SJSA1 (cell line): ENCODE data around the gene HLA-DOB. TPM values are rescaled to one million over a fixed set of nuclear protein-coding genes. Genes with fewer than 3 reads are reported as not detected.
A peak's percentile ranks its signal among the peaks of the same experiment; 100 is the strongest.

Experiments
- DNase-seq, 2 experiments: peaks; one replicate each; pipeline ENCODE4 v3.0.0-alpha.2; 2015 to 2020; ENCODE audit warnings: low spot score in 2 of 2, low read depth in 1 of 2
- H3K27ac ChIP-seq: fragments of 250-450 bp; sonication (Bioruptor Pico); 2 replicates; pipeline ENCODE4 v1.5.1; 2020; ENCODE audit warnings: mild to moderate bottlenecking, moderate library complexity
- H3K27me3 ChIP-seq: fragments of 250-450 bp; sonication (Bioruptor Pico); replicated peaks from 2 replicates; pipeline ENCODE4 v1.5.1; 2020; ENCODE audit warnings: mild to moderate bottlenecking, moderate library complexity
- H3K36me3 ChIP-seq: fragments of 250-450 bp; sonication (Bioruptor Pico); 2 replicates; pipeline ENCODE4 v1.5.1; 2020; ENCODE audit warnings: mild to moderate bottlenecking
- H3K4me1 ChIP-seq: fragments of 250-450 bp; sonication (Bioruptor Pico); replicated peaks from 2 replicates; pipeline ENCODE4 v1.6.1; 2021; ENCODE audit warnings: mild to moderate bottlenecking
- H3K4me3 ChIP-seq: fragments of 250-450 bp; sonication (Bioruptor Pico); 2 replicates; pipeline ENCODE4 v1.5.1; 2020; ENCODE audit warnings: mild to moderate bottlenecking
- H3K9me3 ChIP-seq: fragments of 250-450 bp; sonication (Bioruptor Pico); replicated peaks from 2 replicates; pipeline ENCODE4 v1.5.1; 2020; ENCODE audit warnings: mild to moderate bottlenecking
- total RNA-seq: library from RNA; depleted of rRNA; stranded (reverse); fragments of >200 nt; shearing (Covaris generic); gene quantifications from 2 replicates; pipeline ENCODE4 v1.2.3, GENCODE V29; 2014; rRNA removed

HLA-DOB gene
- 0.32 TPM in 1 of 2 replicates, not detected in the other for total RNA-seq

DNA sequence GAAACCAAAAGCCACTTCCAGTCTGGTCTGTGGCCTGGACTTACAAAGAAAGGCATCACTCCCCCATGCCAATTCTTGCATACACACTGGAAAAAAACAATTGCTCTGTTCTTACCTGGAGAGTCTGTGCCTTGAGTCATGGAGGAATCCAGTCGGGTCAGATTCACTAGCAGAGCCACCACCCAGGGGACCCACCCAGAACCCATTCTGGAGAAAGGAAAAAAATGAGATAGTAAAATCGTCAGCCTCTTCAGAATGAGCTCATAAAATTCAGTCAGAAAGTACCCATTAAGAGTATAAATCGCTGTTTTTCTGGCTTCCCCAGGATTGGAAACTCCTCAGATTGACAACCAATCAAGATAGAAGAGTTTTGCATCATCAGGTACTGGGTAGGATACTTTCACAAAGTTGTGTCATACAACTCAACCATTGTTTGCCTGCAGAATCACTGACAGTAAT is at the start of gene HLA-DOB:
Gene HLA-DOB (minus strand): TSS at position 257 of the 459 bp plus-strand sequence. CDS start 51 bp downstream, at position 206.
- Histone ChIP-seq H3K36me3 (no peaks in the 10 kb centered on the region), H3K4me1 (no peaks in the 10 kb centered on the region), H3K9me3 (no peaks in the 10 kb centered on the region), H3K27ac (no peak within 1 kb of the TSS), H3K4me3 (no peak within 1 kb of the TSS), H3K27me3 (peaks cover 8% of the 10 kb centered on the region; the same call in 1 of the 2 replicates)
- no peak for DNase-seq

- Histone ChIP-seq H3K27me3 (peaks cover 4% of the 10 kb centered on the region; the same call in 1 of the 2 replicates), H3K9me3 (no peaks in the 10 kb centered on the region), H3K27ac (no peak overlapping the region), H3K4me1 (no peaks in the 10 kb centered on the region), H3K4me3 (no peak overlapping the region), H3K36me3 (no peaks in the 10 kb centered on the region)
- DNase-seq = no peak
Measured at GRCh38 chr6:32865724-32866443, 49.1 kb upstream of the HLA-DOB start.

GRCh38 chr6:32862725-32863124 is 45.9 kb upstream of the HLA-DOB start:
- no peaks in the 10 kb centered on the region for H3K9me3 ChIP-seq
- no peaks in the 10 kb centered on the region for H3K4me1 ChIP-seq
- 0 out of 2 replicates have a peak, but pooled peaks cover under 1% of the 10 kb centered on the region for H3K27me3 ChIP-seq
- peaks cover 21% of the 10 kb centered on the region for H3K36me3 ChIP-seq
- DNase-seq = no peak
- no peak overlapping the region for H3K27ac ChIP-seq
- H3K4me3 ChIP-seq = no peak overlapping the region

- DNase-seq = no peak
- Histone ChIP-seq H3K4me3 (no peak overlapping the region), H3K27me3 (no peaks in the 10 kb centered on the region), H3K36me3 (peaks cover 27% of the 10 kb centered on the region), H3K9me3 (no peaks in the 10 kb centered on the region), H3K4me1 (no peaks in the 10 kb centered on the region), H3K27ac (no peak overlapping the region)
Measured at GRCh38 chr6:32860674-32861073, 43.9 kb upstream of the HLA-DOB start.

- H3K27ac ChIP-seq = no peak overlapping the region
- H3K4me1 ChIP-seq = peaks cover 8% of the 10 kb centered on the region
- no peak for DNase-seq
- no peaks in the 10 kb centered on the region for H3K27me3 ChIP-seq
- H3K4me3 ChIP-seq = no peak overlapping the region
- peaks cover 27% of the 10 kb centered on the region for H3K36me3 ChIP-seq
- no peaks in the 10 kb centered on the region for H3K9me3 ChIP-seq
Measured at GRCh38 chr6:32858194-32858593, 41.4 kb upstream of the HLA-DOB start.

DNA sequence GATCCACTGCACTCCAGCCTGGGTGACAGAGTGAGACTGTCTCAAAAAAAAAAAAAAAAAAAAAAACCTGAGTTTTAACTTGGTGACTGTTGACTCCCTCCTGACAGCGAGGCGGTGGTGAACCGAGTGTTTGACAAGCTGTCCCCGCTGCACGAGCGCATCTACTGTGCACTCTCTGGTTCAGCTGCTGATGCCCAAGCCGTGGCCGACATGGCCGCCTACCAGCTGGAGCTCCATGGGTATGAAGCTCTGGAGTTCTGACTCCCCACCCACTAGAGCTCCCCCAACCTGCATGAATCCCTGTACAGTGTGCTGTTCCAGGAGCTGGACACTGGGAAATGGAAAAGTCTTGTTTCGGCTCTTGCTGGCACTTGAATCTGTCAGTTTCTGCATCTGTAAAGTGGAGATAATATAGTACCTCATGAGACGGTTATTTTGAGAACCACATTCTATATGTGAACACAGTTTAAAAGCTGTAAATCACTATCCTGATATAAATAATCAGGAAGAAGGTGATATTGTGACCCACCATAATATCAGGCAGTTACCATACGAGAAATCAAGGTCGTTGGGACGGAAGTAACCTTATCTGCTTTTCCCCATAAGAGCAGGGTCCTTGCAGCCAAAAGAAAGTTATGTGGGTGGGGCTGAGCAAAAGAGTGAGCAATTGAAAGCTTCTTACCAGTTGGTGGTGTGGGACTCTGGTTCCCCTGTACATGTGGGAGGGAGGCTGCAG is 40.5 kb upstream of the HLA-DOB start:
- Histone ChIP-seq H3K9me3 (no peaks in the 10 kb centered on the region), H3K27me3 (no peaks in the 10 kb centered on the region), H3K27ac (no peak overlapping the region), H3K36me3 (peaks cover 27% of the 10 kb centered on the region), H3K4me1 (peaks cover 9% of the 10 kb centered on the region), H3K4me3 (no peak overlapping the region)
- DNase-seq = no peak

DNA sequence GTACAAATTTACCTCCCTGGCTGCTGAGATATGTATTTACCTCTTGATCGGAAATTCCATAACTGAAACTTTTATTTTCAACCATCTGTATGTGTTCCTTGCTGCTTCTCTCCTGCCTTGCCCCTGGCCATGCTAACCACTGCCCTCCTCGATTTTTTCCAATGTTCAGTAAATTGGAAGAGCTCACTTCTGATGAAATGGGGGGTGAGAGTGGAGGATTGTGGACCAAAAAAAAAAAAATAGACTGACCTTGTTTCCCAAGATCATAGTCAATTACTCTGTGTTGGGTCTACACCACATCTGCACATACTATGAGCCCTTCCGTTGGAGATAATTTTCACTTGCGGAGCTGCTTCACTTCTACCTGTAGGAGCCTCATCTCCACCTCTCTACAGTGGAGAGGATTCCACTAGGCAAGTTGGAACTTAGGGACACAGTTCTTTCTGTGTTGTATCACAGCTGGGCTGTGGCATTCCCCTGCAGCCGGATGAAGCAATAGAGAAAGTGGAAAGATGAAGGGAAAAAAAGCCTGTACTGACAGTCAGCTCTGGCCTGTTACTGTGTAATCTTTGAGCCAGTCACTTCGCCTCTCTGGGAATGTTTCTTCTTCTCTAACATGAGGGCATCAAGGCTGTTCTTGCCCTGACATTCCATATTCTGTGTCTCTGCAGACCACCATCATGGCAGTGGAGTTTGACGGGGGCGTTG is 38.8 kb upstream of the HLA-DOB start:
- no peaks in the 10 kb centered on the region for H3K9me3 ChIP-seq
- H3K27ac ChIP-seq = no peak overlapping the region
- no peak overlapping the region for H3K4me3 ChIP-seq
- DNase-seq = no peak
- H3K27me3 ChIP-seq = no peaks in the 10 kb centered on the region
- H3K36me3 ChIP-seq = peaks cover 44% of the 10 kb centered on the region
- peaks cover 15% of the 10 kb centered on the region for H3K4me1 ChIP-seq

DNA sequence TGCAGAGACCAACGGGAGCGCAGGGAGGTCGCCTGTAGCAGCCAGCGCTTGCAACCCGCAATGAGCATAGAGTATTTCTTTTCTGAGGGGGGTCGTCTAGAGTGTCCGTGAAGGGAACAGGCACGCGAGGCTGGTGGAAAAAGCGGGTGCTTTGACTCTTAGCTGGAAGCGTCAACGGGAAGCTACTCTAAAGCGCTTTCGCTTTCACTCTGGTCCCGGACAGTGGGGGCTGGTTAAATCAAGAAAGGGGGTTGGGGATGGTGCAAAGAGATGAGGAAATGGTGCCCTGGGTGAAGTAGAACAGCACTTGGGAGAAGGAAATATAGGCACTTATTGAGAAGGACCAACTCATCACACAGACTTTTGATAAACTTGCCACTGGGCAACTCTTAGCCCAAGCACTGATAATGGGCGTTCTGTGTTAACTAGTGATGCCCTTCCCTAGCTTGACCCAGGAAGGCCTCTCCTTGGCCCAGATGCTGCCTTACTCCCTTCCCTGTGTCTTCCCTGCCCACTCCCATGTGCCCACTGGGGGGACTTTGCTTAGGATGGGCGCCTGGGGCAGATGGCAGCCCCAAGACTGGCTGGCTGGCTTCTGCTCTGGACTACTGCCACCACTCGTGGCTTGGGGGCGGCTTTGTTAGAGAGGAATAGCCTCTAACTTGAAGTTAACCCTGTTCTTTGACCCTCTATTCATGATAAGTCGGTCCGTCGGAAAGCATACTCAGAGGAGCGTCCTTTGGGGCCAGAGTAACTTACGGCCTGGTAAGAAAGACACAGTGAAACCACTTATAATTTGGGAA is 37.8 kb upstream of the HLA-DOB start:
- Histone ChIP-seq H3K4me3 (peak overlapping the region; percentile 69), H3K36me3 (peaks cover 49% of the 10 kb centered on the region), H3K27me3 (no peaks in the 10 kb centered on the region), H3K9me3 (no peaks in the 10 kb centered on the region), H3K27ac (peak overlapping the region; percentile 81), H3K4me1 (peaks cover 15% of the 10 kb centered on the region)
- peak in 1 of 2 experiments; percentile 45 for DNase-seq

GRCh38 chr6:32853541-32854375 is 37.0 kb upstream of the HLA-DOB start, which contains the start of the genes PSMB9 and TAP1:
TSS of gene PSMB9 (plus strand) at chr6:32854192. CDS start at chr6:32854230, 38 bp downstream.
TSS of gene TAP1 (minus strand) at chr6:32853704. CDS start at chr6:32853636, 68 bp downstream.
- H3K9me3 ChIP-seq = no peaks in the 10 kb centered on the region
- H3K27ac ChIP-seq = peak within 1 kb of the TSS; percentile 81
- H3K36me3 ChIP-seq = peaks cover 49% of the 10 kb centered on the region
- DNase-seq = peak; percentile 93 to 99
- H3K27me3 ChIP-seq = no peaks in the 10 kb centered on the region
- peaks cover 15% of the 10 kb centered on the region for H3K4me1 ChIP-seq
- H3K4me3 ChIP-seq = peak within 1 kb of the TSS; percentile 69

- Histone ChIP-seq H3K27ac (peak overlapping the region; percentile 81), H3K4me1 (peaks cover 15% of the 10 kb centered on the region), H3K27me3 (no peaks in the 10 kb centered on the region), H3K9me3 (no peaks in the 10 kb centered on the region), H3K4me3 (peak overlapping the region; percentile 69), H3K36me3 (peaks cover 50% of the 10 kb centered on the region)
- peak in 1 of 2 experiments; percentile 55 for DNase-seq
Measured at GRCh38 chr6:32852844-32853540, 36.2 kb upstream of the HLA-DOB start.

GRCh38 chr6:32852018-32852843 is 35.4 kb upstream of the HLA-DOB start:
- H3K27ac ChIP-seq = peak overlapping the region; percentile 81
- H3K36me3 ChIP-seq = peaks cover 50% of the 10 kb centered on the region
- peaks cover 15% of the 10 kb centered on the region for H3K4me1 ChIP-seq
- peak in 1 of 2 experiments; percentile 23 for DNase-seq
- no peaks in the 10 kb centered on the region for H3K9me3 ChIP-seq
- peak overlapping the region; percentile 69 for H3K4me3 ChIP-seq
- H3K27me3 ChIP-seq = no peaks in the 10 kb centered on the region
